HG02870 (cell line): ENCODE results near the gene GPX2.

Source experiments
- ATAC-seq: cut with Tn5 transposase; IDR thresholded peaks from one replicate; pipeline ENCODE4 v1.9.1; 2021; ENCODE audit warnings: mild to moderate bottlenecking, moderate library complexity; ENCODE audit not compliant: unreplicated experiment

The GPX2 gene

GRCh38 chr14:64940336-64940910 is 2.1 kb downstream of the GPX2 start:
- no peak for ATAC-seq

DNA sequence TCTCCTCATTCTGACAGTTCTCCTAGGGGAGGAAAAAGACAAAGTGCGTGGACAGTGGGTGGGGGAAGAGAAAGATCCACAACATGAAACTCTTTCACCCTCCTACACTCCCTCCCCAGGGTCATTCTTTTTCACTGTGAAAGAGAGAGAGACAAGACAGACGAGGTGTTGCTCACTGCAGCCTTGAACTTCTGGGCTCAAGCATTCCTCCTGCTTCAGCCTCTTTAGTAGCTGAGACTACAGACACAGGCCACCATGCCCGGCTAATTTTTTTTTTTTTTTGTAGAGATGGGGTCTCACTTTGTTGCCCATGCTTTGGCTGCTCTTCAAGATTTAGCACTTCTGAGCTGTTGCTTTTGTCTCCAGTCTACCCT is 2.7 kb downstream of the GPX2 start:
- no peak for ATAC-seq

- no peak for ATAC-seq
Measured at GRCh38 chr14:64938972-64939816, 3.4 kb downstream of the GPX2 start.

GRCh38 chr14:64937821-64938193 is 4.7 kb downstream of the GPX2 start:
- ATAC-seq: no peak

DNA sequence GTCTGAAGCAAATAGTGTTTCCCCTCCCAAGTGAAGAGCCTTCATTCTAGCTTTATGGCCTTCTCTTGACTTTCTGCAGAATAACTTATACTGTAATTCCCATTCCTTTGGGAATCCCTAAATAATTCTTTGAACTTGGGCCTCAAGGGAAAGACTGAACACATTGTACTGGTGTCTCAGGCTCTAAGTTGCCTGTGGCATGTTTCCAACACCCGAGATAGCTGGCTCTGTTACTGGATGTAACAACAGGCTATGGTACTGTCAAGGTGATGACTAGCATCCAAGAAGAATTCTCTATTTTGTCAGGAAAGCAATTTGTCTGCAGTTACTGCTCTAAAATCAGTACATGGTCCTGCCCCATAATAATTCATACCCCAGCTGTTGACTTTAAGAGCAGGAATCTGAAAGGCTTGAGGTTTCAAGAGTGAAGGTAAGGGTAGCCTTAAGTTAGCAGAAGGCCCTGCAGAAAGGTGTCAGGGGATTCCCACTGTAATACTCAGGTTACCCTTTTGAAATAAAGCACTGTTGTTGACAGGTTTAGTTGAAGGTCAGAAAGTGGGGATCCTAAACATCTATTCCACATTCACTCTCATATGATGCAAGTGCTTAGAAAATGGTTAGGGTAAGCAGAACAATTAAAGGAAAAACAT is 5.2 kb downstream of the GPX2 start:
- no peak for ATAC-seq

DNA sequence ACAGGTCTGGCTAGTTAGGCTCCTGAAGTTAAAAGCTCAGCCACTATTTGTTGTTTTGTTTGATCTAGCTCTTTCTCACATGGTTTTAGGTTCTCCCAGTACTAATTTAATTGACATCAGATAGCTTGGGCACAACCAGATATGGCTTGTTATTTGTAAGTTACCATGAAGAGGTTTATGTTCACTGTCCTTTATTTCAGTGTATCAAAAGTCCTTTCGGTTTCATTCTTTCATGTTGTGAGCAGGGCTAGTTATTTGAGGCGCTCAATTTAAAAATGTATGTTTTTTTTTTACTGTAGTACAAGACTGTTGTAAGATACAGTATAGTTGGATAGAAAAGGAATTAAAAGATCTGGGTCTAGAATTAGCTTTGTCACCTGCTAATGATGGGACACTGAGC is 7.0 kb downstream of the GPX2 start:
- no peak for ATAC-seq

DNA sequence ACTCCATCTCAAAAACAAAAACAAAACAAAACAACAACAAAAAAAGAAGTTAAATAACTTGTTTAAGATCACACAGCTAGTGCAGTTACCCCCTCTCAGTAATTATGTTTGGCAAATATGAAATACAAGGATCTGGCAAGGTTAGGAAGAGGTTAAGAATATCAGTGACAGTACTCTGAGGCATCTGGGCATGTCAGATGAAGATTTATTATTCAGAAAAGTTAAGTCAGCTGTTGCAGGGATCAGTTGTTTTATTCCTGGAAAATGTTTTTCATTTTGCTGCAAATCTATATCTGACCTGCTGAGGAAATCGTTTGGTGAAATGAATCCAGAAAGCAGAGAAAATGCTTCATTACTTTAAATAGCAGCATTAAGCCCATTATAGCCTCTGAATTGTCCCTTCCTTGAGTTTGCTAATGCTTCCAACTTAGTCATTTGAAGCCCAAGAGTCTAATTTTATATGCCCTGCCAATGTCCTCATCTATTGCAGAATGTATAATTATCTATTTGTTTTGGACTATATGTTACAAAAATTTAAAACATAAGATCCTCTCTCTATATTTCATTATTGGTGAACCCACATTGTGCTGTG is 8.1 kb downstream of the GPX2 start:
- no peak for ATAC-seq

DNA sequence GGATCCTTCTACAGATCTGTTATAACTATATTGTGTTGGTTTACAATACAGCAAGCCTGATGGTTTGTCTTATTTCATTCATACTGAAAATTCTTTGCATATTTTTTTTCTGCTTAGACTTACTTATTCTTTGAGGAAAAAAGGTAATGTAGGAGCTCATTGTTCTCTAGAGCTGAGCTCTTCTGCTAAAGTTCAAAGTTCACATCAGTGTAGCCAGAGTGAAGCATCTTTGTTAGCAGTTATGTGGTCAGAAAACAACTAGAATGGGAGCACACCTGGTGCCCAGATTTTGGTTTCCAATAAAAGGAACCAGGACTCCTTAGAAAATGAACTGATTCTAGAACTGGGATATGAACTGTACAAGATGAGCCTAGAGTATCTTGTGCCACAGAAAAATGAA is 10.3 kb downstream of the GPX2 start:
- ATAC-seq: no peak

- no peak for ATAC-seq
Measured at GRCh38 chr14:64931123-64931522, 11.4 kb downstream of the GPX2 start.

- ATAC-seq: no peak
Measured at GRCh38 chr14:64930085-64930843, 12.3 kb downstream of the GPX2 start.

GRCh38 chr14:64929014-64929359 is 13.6 kb downstream of the GPX2 start:
- no peak for ATAC-seq

- peak; percentile 90 for ATAC-seq
Measured at GRCh38 chr14:64928239-64929013, 14.1 kb downstream of the GPX2 start.

DNA sequence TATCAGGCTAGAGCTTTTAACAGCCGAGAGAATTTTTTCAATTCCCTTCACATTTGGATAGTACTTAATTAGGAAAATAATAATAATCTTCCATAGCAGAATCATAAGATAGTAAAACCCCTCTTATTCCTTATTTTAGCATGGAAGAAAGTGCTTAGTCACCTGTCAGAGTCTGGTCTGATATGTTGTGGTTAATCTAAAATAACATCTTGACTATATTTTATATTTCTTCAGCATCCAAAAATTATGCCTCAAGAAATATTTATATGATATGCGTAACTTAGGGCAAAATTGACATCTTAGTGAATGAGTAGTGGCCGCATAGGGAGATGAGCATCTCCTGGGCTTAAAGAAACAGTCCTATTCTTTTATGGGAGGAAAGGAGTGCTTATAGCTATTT is 15.5 kb downstream of the GPX2 start:
- no peak for ATAC-seq

DNA sequence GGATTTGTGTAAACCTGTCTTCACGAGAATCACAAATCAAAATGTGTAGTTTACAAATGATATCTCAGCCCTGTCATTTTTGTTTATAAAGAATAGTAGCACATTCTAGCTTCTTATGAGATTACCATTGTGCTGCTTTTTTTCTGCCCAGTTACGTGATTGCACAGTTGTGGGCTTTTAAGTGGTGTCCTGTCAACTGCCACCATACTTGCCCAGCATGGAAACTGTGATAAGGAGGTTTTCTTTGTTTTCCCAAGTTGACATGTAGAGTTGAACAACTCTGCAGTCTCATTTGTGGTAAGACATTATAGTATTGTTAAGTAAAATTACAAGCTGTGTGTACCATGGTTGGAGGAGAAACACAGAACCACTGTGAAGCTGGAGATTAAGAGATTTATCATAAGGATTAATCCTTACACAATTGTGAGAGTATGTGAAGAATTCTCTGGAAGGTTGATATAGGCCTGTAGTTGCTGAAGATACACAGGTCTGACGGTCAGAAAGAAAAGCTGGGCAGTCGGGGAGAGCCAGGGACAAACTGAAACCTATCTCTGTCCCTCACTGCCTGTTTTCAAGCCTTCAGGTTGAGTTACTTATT is 16.0 kb downstream of the GPX2 start:
- no peak for ATAC-seq

GRCh38 chr14:64923015-64923414 is 19.5 kb downstream of the GPX2 start:
- no peak for ATAC-seq

GRCh38 chr14:64920465-64920864 is 22.1 kb downstream of the GPX2 start:
- ATAC-seq: no peak

GRCh38 chr14:64919618-64920017 is 22.9 kb downstream of the GPX2 start:
- no peak for ATAC-seq

GRCh38 chr14:64919215-64919614 is 23.3 kb downstream of the GPX2 start:
- ATAC-seq: no peak

DNA sequence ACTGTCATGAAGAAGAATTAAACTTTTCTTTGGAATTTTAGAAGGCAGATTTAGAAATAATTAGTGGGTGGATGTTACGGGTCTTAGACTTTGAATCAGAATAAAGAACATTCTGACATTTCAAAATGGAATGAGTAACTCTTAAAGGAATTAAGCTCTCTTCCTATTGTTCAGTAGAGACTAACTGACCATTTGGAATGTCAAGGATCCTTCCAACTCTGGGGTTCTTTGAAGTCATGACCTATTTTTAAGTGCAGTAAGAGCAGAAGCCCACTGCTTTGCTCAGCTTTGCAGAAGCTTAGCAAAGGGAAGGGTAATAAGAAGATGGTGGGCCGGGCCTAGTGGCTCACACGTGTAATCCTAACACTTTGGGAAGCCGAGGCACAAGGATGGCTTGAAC is 24.3 kb downstream of the GPX2 start:
- no peak for ATAC-seq

- ATAC-seq: no peak
Measured at GRCh38 chr14:64915797-64916196, 26.7 kb downstream of the GPX2 start.
